ENCODE results near the gene NINJ1. TPM values are rescaled to one million over a fixed set of nuclear protein-coding genes. Genes with fewer than 3 reads are reported as not detected.

NINJ1 gene
- total RNA-seq, 4 donors from 2014 or later = 20.6 to 87.4 (median 44.2) TPM

DNA sequence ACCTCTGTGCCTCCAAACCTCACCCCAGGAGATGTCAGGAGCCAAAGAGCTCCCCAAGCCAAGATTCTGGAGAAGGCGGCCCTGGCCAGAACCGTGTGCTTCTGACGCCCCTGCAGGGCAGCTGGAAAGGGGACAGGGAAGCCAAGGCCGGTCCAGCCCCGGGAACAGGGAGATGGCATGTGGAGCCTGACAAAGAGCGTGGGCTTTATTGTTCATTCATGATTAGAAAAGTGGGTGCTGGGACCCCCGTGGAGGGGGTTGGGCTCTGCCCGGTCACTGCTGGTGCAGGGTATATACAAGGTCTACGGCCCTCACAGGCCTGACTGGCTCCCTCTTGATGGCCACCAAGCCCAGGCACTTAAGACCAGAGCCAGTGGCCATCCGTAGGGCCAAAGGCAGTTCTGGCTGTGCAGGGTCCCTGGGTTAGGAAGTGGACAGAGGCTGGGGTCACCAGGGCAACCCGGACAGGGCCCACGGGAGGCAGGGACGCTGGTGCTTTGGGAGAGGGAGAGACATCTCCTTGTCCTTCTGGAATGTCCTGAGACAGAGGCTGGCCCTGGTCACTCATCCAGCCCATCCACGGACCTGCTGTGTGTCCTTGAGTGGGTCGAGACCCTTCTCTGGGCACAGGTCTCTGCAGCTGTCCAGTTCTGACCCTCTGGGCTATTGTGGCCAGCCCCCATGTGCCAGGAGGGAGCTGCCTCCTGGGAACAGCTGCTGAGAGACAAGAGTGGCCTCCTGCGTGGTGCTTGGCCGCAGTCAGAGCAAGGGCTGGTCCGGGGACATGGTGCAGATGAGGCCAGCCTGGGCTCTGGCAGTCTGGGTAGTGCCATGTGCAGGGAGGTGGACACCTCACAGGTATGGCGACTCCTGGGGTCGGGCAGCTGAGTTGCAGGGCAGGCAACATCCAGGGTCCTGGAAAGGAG is 12.5 kb downstream of the NINJ1 start:
- Histone ChIP-seq H3K27me3 (no peaks in the 10 kb centered on the region), H3K36me3 (no peaks in the 10 kb centered on the region), H3K4me1 (peaks cover 0 to 14% of the 10 kb centered on the region in 2 donors), H3K4me3 (no peak overlapping the region), H3K27ac (peak overlapping the region in 1 of 2 donors; percentile 79), H3K9me3 (no peaks in the 10 kb centered on the region)
- intact Hi-C loops (cut with DNase I; ENCODE audit: low total_unique reads) = no loop called here
- DNase-seq = peak in 1 of 2 donors; percentile 19
- no peak for TF ChIP-seq POLR2A (IDR thresholded peaks at IDR 0.05)
- TF ChIP-seq, protein P1, sequence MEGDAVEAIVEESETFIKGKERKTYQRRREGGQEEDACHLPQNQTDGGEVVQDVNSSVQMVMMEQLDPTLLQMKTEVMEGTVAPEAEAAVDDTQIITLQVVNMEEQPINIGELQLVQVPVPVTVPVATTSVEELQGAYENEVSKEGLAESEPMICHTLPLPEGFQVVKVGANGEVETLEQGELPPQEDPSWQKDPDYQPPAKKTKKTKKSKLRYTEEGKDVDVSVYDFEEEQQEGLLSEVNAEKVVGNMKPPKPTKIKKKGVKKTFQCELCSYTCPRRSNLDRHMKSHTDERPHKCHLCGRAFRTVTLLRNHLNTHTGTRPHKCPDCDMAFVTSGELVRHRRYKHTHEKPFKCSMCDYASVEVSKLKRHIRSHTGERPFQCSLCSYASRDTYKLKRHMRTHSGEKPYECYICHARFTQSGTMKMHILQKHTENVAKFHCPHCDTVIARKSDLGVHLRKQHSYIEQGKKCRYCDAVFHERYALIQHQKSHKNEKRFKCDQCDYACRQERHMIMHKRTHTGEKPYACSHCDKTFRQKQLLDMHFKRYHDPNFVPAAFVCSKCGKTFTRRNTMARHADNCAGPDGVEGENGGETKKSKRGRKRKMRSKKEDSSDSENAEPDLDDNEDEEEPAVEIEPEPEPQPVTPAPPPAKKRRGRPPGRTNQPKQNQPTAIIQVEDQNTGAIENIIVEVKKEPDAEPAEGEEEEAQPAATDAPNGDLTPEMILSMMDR (IDR thresholded peaks at IDR 0.05) = no peak

DNA sequence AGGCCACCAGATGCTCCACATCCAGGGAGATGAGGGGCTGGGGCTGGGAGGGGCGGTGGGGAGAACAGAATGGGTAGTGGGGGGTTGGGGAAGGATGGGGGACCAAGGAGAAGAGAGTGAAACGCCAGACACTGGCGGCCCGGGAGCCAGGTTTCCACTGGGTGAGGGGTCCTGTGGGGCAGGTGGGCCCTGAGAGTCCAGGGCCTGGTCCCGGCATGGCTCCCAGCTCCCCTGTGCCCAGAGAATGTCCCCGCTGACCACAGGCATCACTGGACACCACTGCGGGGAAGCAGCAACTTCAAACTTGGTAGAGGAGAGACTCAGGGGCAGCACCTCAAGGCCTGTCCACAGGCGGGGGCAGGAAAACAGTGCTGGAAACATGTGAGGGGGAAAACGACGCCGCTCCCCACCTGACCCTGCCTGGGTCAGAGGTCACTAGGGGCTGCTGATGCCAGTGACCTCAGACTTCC is 13.2 kb downstream of the NINJ1 start:
- peak; percentile 17 to 21 for DNase-seq
- no peaks in the 10 kb centered on the region for H3K9me3 ChIP-seq
- H3K27me3 ChIP-seq = no peaks in the 10 kb centered on the region
- H3K4me1 ChIP-seq = peaks cover 0 to 10% of the 10 kb centered on the region in 2 donors
- no peak for TF ChIP-seq POLR2A (IDR thresholded peaks at IDR 0.05)
- TF ChIP-seq, protein P1 (IDR thresholded peaks at IDR 0.05) = no peak
- no peak overlapping the region for H3K4me3 ChIP-seq
- H3K36me3 ChIP-seq = no peaks in the 10 kb centered on the region
- intact Hi-C loops (cut with DNase I; ENCODE audit: low total_unique reads) = no loop called here
- peak overlapping the region in 1 of 2 donors; percentile 79 for H3K27ac ChIP-seq

DNA sequence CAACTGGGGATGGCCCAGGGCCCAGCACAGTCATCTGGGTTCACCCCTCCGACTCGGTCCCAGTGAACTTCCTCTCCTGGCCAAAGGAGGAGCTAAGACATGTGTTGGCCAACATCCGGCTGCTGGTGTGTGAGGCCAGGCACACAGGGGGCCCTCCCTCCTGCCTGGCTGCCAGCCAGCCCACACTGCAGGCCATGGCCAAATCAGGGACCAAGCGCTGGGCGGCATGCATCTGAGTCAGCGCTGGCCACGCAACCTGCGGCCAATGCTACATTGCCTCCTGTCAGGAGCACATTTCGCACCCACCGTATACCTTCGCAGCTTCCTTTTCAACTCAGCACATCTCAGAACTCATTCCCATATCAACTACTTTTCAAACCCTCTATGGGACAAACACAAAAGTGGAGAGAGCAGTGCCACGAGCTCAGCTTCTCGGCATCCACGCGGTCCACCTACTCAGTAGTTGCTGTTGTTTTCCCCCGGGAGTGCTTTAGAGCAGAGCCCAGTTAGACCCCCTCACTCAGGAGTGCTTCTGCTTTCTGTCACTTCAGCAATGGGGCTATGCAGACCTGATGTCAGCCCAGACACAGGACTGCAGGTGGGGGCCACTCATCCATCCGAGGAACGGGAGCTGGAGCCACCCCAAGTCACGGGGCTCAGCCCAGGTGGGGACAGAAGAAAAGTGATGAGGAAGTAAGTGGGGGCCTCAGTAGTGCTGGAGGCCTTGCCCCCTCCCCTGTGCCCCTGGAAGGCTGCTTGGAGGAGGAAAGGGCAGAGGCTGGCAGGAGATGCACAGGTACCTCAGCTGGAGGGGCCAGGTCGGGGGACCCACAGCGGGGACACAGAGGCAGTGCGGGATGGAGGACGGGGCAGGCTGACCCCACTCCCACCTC is 13.9 kb downstream of the NINJ1 start:
- H3K36me3 ChIP-seq = no peaks in the 10 kb centered on the region
- peak in 1 of 2 donors; percentile 22 for TF ChIP-seq POLR2A (IDR thresholded peaks at IDR 0.05)
- TF ChIP-seq, protein P1 (IDR thresholded peaks at IDR 0.05) = peak; percentile 26 to 76 (median 53)
- intact Hi-C loops (cut with DNase I; ENCODE audit: low total_unique reads) = no loop called here
- peak overlapping the region; percentile 54 to 79 for H3K27ac ChIP-seq
- peak; percentile 91 to 94 for DNase-seq
- H3K27me3 ChIP-seq = no peaks in the 10 kb centered on the region
- H3K4me1 ChIP-seq = peaks cover 0 to 10% of the 10 kb centered on the region in 2 donors
- H3K9me3 ChIP-seq = no peaks in the 10 kb centered on the region
- H3K4me3 ChIP-seq = no peak overlapping the region

DNA sequence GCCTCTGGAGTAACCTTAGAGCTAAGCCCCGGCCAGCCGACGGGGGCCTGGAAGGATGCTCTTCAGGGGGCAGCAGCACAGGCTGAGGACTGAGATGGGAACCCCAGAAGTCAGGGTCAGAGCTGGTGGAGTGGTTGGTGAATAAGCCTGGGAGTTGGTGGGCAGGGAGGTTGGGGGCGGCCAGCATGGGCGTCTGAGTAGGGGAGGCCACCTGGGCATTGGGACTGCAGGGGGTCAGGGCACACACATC is 14.4 kb downstream of the NINJ1 start:
- H3K4me1 ChIP-seq = peaks cover 0 to 10% of the 10 kb centered on the region in 2 donors
- TF ChIP-seq, protein P1 (IDR thresholded peaks at IDR 0.05) = no peak
- no peak for TF ChIP-seq POLR2A (IDR thresholded peaks at IDR 0.05)
- H3K9me3 ChIP-seq = no peaks in the 10 kb centered on the region
- no peaks in the 10 kb centered on the region for H3K27me3 ChIP-seq
- H3K36me3 ChIP-seq = no peaks in the 10 kb centered on the region
- no peak overlapping the region for H3K4me3 ChIP-seq
- intact Hi-C loops (cut with DNase I; ENCODE audit: low total_unique reads) = no loop called here
- no peak for DNase-seq
- H3K27ac ChIP-seq = peak overlapping the region; percentile 54 to 79
